ENCODE measurements around the gene NRARP. TPM values are rescaled to one million over a fixed set of nuclear protein-coding genes. Genes with fewer than 3 reads are reported as not detected.

NRARP gene
- total RNA-seq, 1 experiment from 2014 or later, result 22.2 TPM

- RAD21 ChIA-PET (ENCODE audit: low non-redundant PET in 1 of 2, low total read pairs in 2 of 2, uncharacterized antibody in 2 of 2, unreplicated experiment in 2 of 2), result no interaction called here
- Histone ChIP-seq H3K36me3 (ENCODE audit: control insufficient read depth in 1 of 2, insufficient read depth in 2 of 2, low read length in 2 of 2) (no peaks in the 10 kb centered on the region), H3K9me3 (ENCODE audit: control insufficient read depth in 1 of 2, insufficient read depth in 1 of 2, low read depth in 1 of 2, low read length in 2 of 2) (no peaks in the 10 kb centered on the region), H4K20me1 (ENCODE audit: insufficient read depth) (no peaks in the 10 kb centered on the region), H2AFZ (ENCODE audit: low read depth, low read length, poor library complexity, severe bottlenecking) (no peak overlapping the region), H3K27ac (ENCODE audit: low read depth, low read length) (no peak overlapping the region; the same call in 1 of the 2 replicates), H3K9ac (ENCODE audit: low read length) (no peak overlapping the region), H3K79me2 (ENCODE audit: insufficient read depth, low read length) (peaks cover 6% of the 10 kb centered on the region), H3K9me2 (ENCODE audit: insufficient read depth) (no peaks in the 10 kb centered on the region), H3K4me3 (replicated peaks in 1 of 2; ENCODE audit: low read depth in 1 of 2, low read length in 2 of 2) (no peak overlapping the region), H3K27me3 (ENCODE audit: insufficient read depth, low read length) (no peaks in the 10 kb centered on the region), H3K4me2 (ENCODE audit: low read length) (no peak overlapping the region), H3K4me1 (ENCODE audit: control insufficient read depth in 1 of 2, insufficient read depth in 2 of 2, low read length in 2 of 2) (peaks cover 11 to 48% of the 10 kb centered on the region in 2 experiments)
- no peak for ATAC-seq
- CTCF ChIA-PET, result no interaction called here
- no peak for TF ChIP-seq CEBPB (IDR thresholded peaks at IDR 0.05; ENCODE audit: low read depth)
- TF ChIP-seq YY1 (IDR thresholded peaks at IDR 0.05; ENCODE audit: extremely low read depth, insufficient replicate concordance, low read depth, low read length), result no peak
- no peak for TF ChIP-seq MAX (IDR thresholded peaks at IDR 0.05)
- no peak for TF ChIP-seq EZH2 (IDR thresholded peaks at IDR 0.05)
- TF ChIP-seq REST (IDR thresholded peaks at IDR 0.05; ENCODE audit: low read depth), result no peak
- POLR2A ChIA-PET, result no interaction called here
- no TSS peak for BruUV-seq (replicated peaks)
- intact Hi-C loops (cut with micrococcal nuclease), result no loop called here
- DNase-seq (ENCODE audit: low read depth, low spot score), result no peak
Observed at GRCh38 chr9:137305798-137306065, 3.7 kb upstream of the NRARP start.
